ENCODE measurements around the gene MYO1F.

The MYO1F gene

GRCh38 chr19:8600064-8600463 lies 22.8 kb upstream of the MYO1F start:
- no peak overlapping the region for H3K27ac ChIP-seq (ENCODE audit: low read depth, low read length, severe bottlenecking)
- peaks cover 83% of the 10 kb centered on the region for H3K36me3 ChIP-seq (ENCODE audit: control insufficient read depth, insufficient read depth, low read length)
- H3K9me3 ChIP-seq (ENCODE audit: control insufficient read depth, low read length), result peaks cover 6% of the 10 kb centered on the region
- no peak overlapping the region for H3K4me3 ChIP-seq (ENCODE audit: extremely low read depth, insufficient read depth, low read length, poor library complexity, severe bottlenecking)
- 94 to 97% methylated on average over 2 of the region's 2 CpGs for WGBS, 2 experiments (ENCODE audit: insufficient coverage in 2 of 2)
- H3K4me1 ChIP-seq (ENCODE audit: control insufficient read depth, insufficient read depth, low read length, poor library complexity, severe bottlenecking), result no peaks in the 10 kb centered on the region

- H3K4me3 ChIP-seq (ENCODE audit: extremely low read depth, insufficient read depth, low read length, poor library complexity, severe bottlenecking), result no peak overlapping the region
- peaks cover 2% of the 10 kb centered on the region for H3K4me1 ChIP-seq (ENCODE audit: control insufficient read depth, insufficient read depth, low read length, poor library complexity, severe bottlenecking)
- no peak overlapping the region for H3K27ac ChIP-seq (ENCODE audit: low read depth, low read length, severe bottlenecking)
- peaks cover 57% of the 10 kb centered on the region for H3K36me3 ChIP-seq (ENCODE audit: control insufficient read depth, insufficient read depth, low read length)
- H3K9me3 ChIP-seq (ENCODE audit: control insufficient read depth, low read length), result peaks cover 9% of the 10 kb centered on the region
- 92 to 95% methylated on average over 13 to 22 of the region's 23 CpGs for WGBS, 2 experiments (ENCODE audit: insufficient coverage in 2 of 2)
These were observed 18.9 kb upstream of the MYO1F start for GRCh38 chr19:8596168-8596567.

DNA sequence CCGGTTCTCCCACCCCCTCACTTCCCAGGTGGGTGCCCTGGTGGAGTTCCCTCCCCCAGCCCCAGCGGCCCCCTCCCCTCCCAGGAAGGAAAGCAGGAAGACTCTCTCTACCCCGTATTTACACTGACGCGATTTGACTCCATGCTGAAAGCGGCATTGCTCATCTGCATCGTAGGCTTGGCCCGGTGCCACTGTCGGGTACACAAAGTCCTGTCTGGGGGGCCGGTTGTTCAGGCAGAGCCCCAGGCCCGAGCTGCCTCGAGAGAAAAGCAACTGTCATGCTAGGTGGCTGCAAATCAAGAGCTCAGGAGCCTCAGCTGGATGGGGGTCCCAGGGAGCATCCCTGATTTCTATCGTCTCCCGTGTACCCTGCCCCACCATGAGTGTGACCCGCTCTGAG lies 18.4 kb upstream of the MYO1F start:
- peaks cover 2% of the 10 kb centered on the region for H3K4me1 ChIP-seq (ENCODE audit: control insufficient read depth, insufficient read depth, low read length, poor library complexity, severe bottlenecking)
- H3K27ac ChIP-seq (ENCODE audit: low read depth, low read length, severe bottlenecking), result no peak overlapping the region
- peaks cover 52% of the 10 kb centered on the region for H3K36me3 ChIP-seq (ENCODE audit: control insufficient read depth, insufficient read depth, low read length)
- no peak overlapping the region for H3K4me3 ChIP-seq (ENCODE audit: extremely low read depth, insufficient read depth, low read length, poor library complexity, severe bottlenecking)
- peaks cover 9% of the 10 kb centered on the region for H3K9me3 ChIP-seq (ENCODE audit: control insufficient read depth, low read length)
- 86 to 87% methylated on average over 13 of the region's 15 CpGs for WGBS, 2 experiments (ENCODE audit: insufficient coverage in 2 of 2)

DNA sequence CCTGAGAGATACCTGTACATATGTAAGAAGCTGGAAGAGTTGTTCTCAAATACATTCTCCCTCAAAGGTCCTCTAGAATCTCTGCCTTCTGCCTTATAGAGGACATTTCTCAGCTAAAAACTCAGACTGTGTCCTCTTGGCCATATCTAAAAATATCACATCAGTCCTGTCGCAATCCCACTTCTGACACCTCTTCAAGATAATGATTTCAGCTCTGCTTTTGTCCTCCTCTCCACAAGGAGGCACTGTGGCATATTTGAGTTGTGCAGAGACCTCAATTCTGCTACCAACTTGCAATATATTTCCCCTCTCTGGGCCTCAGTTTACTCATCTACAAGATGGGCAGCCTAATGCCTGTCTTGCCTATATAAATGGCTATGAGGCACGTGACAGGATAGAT lies 16.7 kb upstream of the MYO1F start:
- Histone ChIP-seq H3K9me3 (ENCODE audit: control insufficient read depth, low read length) (peaks cover 9% of the 10 kb centered on the region), H3K4me3 (ENCODE audit: extremely low read depth, insufficient read depth, low read length, poor library complexity, severe bottlenecking) (no peak overlapping the region), H3K4me1 (ENCODE audit: control insufficient read depth, insufficient read depth, low read length, poor library complexity, severe bottlenecking) (peaks cover 2% of the 10 kb centered on the region), H3K27ac (ENCODE audit: low read depth, low read length, severe bottlenecking) (no peak overlapping the region), H3K36me3 (ENCODE audit: control insufficient read depth, insufficient read depth, low read length) (peaks cover 44% of the 10 kb centered on the region)
- WGBS, 2 experiments (ENCODE audit: insufficient coverage in 2 of 2), result 89 to 100% methylated on average over 1 to 2 of the region's 2 CpGs

GRCh38 chr19:8592231-8593009 lies 15.2 kb upstream of the MYO1F start:
- Histone ChIP-seq H3K4me3 (ENCODE audit: extremely low read depth, insufficient read depth, low read length, poor library complexity, severe bottlenecking) (peak overlapping the region; percentile 33), H3K36me3 (ENCODE audit: control insufficient read depth, insufficient read depth, low read length) (peaks cover 31% of the 10 kb centered on the region), H3K27ac (ENCODE audit: low read depth, low read length, severe bottlenecking) (peak overlapping the region; percentile 62), H3K4me1 (ENCODE audit: control insufficient read depth, insufficient read depth, low read length, poor library complexity, severe bottlenecking) (peaks cover 2% of the 10 kb centered on the region), H3K9me3 (ENCODE audit: control insufficient read depth, low read length) (peaks cover 9% of the 10 kb centered on the region)
- 3 to 4% methylated on average over 52 to 53 of the region's 55 CpGs for WGBS, 2 experiments (ENCODE audit: insufficient coverage in 2 of 2)

DNA sequence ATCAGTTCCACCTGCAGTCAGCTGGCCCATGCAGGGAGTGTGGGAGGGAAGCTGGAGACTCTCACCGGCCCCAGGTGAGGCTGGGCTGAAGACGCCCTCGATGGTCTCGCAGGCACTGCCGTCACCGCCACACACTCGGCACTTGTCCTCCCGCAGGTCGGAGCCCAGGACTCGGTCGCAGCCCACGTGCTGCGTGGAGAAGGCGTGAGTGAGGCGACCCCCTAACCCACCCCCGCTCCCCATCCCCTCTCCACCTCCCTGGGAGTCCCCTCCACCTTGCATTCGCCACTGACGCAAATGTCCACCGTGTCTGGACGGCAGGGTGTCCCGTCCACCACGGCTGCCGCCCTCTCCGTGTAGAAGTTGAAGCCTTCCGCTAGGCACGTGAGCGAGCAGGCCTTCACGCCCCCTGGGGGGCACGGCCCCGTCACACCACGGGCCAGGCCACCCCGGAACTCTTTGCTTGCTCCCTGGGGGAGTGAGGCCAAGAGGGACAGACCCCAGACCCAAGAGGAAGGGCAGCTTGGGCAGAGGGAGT lies 12.0 kb upstream of the MYO1F start:
- Histone ChIP-seq H3K9me3 (ENCODE audit: control insufficient read depth, low read length) (peaks cover 5% of the 10 kb centered on the region), H3K36me3 (ENCODE audit: control insufficient read depth, insufficient read depth, low read length) (peaks cover 3% of the 10 kb centered on the region), H3K4me3 (ENCODE audit: extremely low read depth, insufficient read depth, low read length, poor library complexity, severe bottlenecking) (no peak overlapping the region), H3K27ac (ENCODE audit: low read depth, low read length, severe bottlenecking) (no peak overlapping the region), H3K4me1 (ENCODE audit: control insufficient read depth, insufficient read depth, low read length, poor library complexity, severe bottlenecking) (peaks cover 2% of the 10 kb centered on the region)
- WGBS, 2 experiments (ENCODE audit: insufficient coverage in 2 of 2), result 91 to 97% methylated on average over 19 to 31 of the region's 32 CpGs

DNA sequence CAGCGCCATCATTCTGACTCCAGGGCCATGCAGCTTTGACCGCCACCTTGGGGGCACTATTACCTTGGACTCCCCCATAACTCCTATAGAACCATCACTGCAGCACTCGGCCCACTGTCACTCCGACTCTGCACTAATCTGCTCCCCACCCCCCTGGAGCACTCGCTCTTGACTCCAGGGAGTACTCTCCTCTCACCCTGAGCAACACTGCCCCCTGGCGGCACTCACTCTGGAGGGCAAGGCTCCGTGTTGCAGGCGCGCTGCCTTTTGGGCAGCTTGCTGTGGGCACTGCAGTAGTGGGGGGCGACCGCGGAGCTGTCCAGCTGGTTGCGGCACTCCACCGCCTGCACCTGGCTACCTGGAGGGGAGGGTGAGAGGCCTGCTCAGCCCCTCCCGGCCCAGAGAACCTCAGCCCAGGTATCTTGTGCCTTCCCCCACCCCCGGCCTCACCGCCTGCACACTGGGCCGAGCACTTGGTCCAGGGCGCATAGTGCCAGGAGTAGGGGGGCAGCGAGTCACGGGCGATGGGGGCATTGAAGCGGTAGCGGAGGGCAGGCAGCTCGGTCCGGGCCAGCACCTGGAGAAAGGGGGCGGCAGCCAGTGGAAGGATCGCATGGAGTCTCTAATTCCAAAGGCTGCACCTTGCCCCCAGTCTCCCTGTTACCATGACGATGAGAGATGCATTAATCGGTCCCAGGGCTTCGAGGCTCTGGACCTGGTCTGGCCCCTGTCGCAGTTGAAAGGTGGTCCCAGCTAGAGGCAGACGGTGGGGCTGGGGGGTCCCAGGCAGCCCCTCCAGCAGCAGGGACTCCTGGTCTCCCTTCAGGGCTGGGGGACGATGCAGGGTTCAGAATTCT lies 8.9 kb upstream of the MYO1F start:
- Histone ChIP-seq H3K27ac (ENCODE audit: low read depth, low read length, severe bottlenecking) (no peak overlapping the region), H3K4me1 (ENCODE audit: control insufficient read depth, insufficient read depth, low read length, poor library complexity, severe bottlenecking) (no peaks in the 10 kb centered on the region), H3K4me3 (ENCODE audit: extremely low read depth, insufficient read depth, low read length, poor library complexity, severe bottlenecking) (no peak overlapping the region), H3K36me3 (ENCODE audit: control insufficient read depth, insufficient read depth, low read length) (no peaks in the 10 kb centered on the region), H3K9me3 (ENCODE audit: control insufficient read depth, low read length) (no peaks in the 10 kb centered on the region)
- 72 to 82% methylated on average over 27 to 30 of the region's 34 CpGs for WGBS, 2 experiments (ENCODE audit: insufficient coverage in 2 of 2)

- 96 to 98% methylated on average over 52 to 71 of the region's 71 CpGs for WGBS, 2 experiments (ENCODE audit: insufficient coverage in 2 of 2)
- Histone ChIP-seq H3K36me3 (ENCODE audit: control insufficient read depth, insufficient read depth, low read length) (no peaks in the 10 kb centered on the region), H3K4me1 (ENCODE audit: control insufficient read depth, insufficient read depth, low read length, poor library complexity, severe bottlenecking) (no peaks in the 10 kb centered on the region), H3K4me3 (ENCODE audit: extremely low read depth, insufficient read depth, low read length, poor library complexity, severe bottlenecking) (no peak overlapping the region), H3K27ac (ENCODE audit: low read depth, low read length, severe bottlenecking) (no peak overlapping the region), H3K9me3 (ENCODE audit: control insufficient read depth, low read length) (no peaks in the 10 kb centered on the region)
These were observed 8.0 kb upstream of the MYO1F start for GRCh38 chr19:8584965-8585893.

- no peaks in the 10 kb centered on the region for H3K9me3 ChIP-seq (ENCODE audit: control insufficient read depth, low read length)
- WGBS, 2 experiments (ENCODE audit: insufficient coverage in 2 of 2), result 2% methylated on average over 17 to 19 of the region's 21 CpGs
- no peaks in the 10 kb centered on the region for H3K36me3 ChIP-seq (ENCODE audit: control insufficient read depth, insufficient read depth, low read length)
- H3K27ac ChIP-seq (ENCODE audit: low read depth, low read length, severe bottlenecking), result no peak overlapping the region
- peaks cover 12% of the 10 kb centered on the region for H3K4me1 ChIP-seq (ENCODE audit: control insufficient read depth, insufficient read depth, low read length, poor library complexity, severe bottlenecking)
- H3K4me3 ChIP-seq (ENCODE audit: extremely low read depth, insufficient read depth, low read length, poor library complexity, severe bottlenecking), result no peak overlapping the region
These were observed 3.6 kb upstream of the MYO1F start for GRCh38 chr19:8580710-8581281.

All from mesodermal cell (in vitro differentiated cells).